ENCODE data around the gene KANK2. TPM values are rescaled to one million over a fixed set of nuclear protein-coding genes. Genes with fewer than 3 reads are reported as not detected.
A peak's percentile ranks its signal among the peaks of the same experiment; 100 is the strongest.

KANK2 gene
- total and polyA plus RNA-seq, 10 of the 15 experiments (the other 5 are each of a cell fraction or from before 2014, with no cell fraction given) = 4.9 to 33.0 (median 21.0) TPM

DNA sequence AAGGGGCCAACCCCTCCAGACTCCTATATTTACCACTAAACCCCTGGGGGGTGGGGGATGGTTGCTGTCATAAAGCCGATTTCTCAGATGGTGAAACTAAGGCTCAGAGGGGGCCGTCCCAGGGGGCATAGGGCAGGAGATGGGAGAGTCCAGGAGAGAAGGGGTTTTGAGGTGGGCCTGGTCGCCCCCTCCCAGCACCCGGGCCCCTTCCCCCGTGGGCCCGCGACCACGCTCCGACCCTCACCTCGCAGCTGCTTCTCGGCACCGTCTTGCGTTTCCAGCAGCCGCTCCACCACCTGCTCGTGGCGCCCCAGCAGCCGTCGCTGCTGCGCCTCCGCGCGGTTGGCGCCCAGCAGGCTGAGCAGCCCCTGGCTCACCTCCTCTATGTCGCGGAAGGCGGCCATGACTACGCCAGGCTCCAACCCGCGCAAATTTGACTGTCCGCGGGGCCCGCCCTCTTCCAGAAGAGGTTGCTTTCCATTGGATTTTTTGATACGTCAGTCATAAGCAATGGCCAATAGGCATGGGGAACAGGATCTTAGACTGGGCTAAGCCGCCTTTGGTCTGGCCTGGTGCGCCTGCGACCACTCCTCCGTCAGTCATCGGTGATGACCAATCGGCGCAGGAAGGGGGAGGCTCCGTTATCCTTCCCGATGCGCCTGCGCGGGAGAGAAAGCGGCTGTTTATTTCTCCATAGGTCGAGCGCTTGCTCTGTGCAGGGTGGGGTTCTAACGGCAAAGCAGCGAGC, 41.8 kb downstream of the KANK2 start, which contains the start of gene SPC24:
Gene SPC24 (minus strand): TSS at position 410 of the 748 bp plus-strand sequence. CDS start 6 bp downstream, at position 404.
- intact Hi-C loops (cut with micrococcal nuclease; ENCODE audit: unreplicated experiment) = loop anchor here (2.0 kb wide), 1 partner anchor 41 kb away; the partner anchor contains the start of gene KANK2
- Histone ChIP-seq H3K27me3 (replicated peaks in 1 of 2; ENCODE audit: control insufficient read depth in 2 of 2, insufficient read depth in 2 of 2, low read length in 1 of 2) (no peaks in the 10 kb centered on the region), H3K27ac (ENCODE audit: control insufficient read depth, insufficient read depth) (peak within 1 kb of the TSS; percentile 91), H3K4me3 (peak within 1 kb of the TSS; percentile 95), H3K9ac (ENCODE audit: control insufficient read depth, insufficient read depth, low read length) (peak within 1 kb of the TSS; percentile 96), H3K36me3 (ENCODE audit: control insufficient read depth in 2 of 2, insufficient read depth in 2 of 2, low read length in 1 of 2) (no peaks in the 10 kb centered on the region), H3K79me2 (ENCODE audit: control insufficient read depth, insufficient read depth, low read length) (peaks cover 26% of the 10 kb centered on the region), H3K4me1 (ENCODE audit: control insufficient read depth, insufficient read depth, low read length) (no peaks in the 10 kb centered on the region; the same call in 1 of the 2 replicates), H3K9me3 (replicated peaks; ENCODE audit: control insufficient read depth, insufficient read depth, low read length) (no peaks in the 10 kb centered on the region; the same call in 2 of the 3 replicates), H2AFZ (ENCODE audit: control insufficient read depth, low read depth, low read length) (peak within 1 kb of the TSS; percentile 99), H3K4me2 (ENCODE audit: control insufficient read depth, insufficient read depth) (peak within 1 kb of the TSS; percentile 87), H4K20me1 (ENCODE audit: control insufficient read depth, insufficient read depth) (no peaks in the 10 kb centered on the region)
- peak; percentile 98 for FAIRE-seq
- peak; percentile 94 for DNase-seq (ENCODE audit: low read depth, low spot score)
- BruUV-seq (replicated peaks) = no TSS peak
- POLR2A ChIA-PET = interaction anchor here (0.7 to 1.8 kb wide), 7 partner anchors 9 to 327 kb away, joined by 3 to 8 read pairs (median 4); partner anchors contain the start of genes LDLR and RAB3D
- RAD21 ChIA-PET (ENCODE audit: unreplicated experiment) = interaction anchor here (0.8 to 1.2 kb wide), 3 partner anchors 17 to 120 kb away, joined by 3 read pairs; no protein-coding TSS in a partner anchor
- WGBS (ENCODE audit: insufficient coverage, insufficient replicate concordance, low lambda C conversion rate, missing lambda C conversion rate) = under 1% methylated on average over 37 of the region's 50 CpGs
- SMC1A ChIA-PET (ENCODE audit: uncharacterized antibody, unreplicated experiment) = interaction anchor here (0.6 to 2.4 kb wide), 7 partner anchors 10 to 219 kb away, joined by 3 to 7 read pairs (median 3); partner anchors contain the start of gene KANK2
- CTCF ChIA-PET = interaction anchor here (1.0 to 2.9 kb wide), 5 partner anchors 30 to 283 kb away, joined by 3 to 14 read pairs (median 4); no protein-coding TSS in a partner anchor
- peak; percentile 99 for ATAC-seq
- in situ Hi-C loops (cut with MboI) = no loop called here
- TF ChIP-seq CREM (IDR thresholded peaks at IDR 0.05; ENCODE audit: low read depth) (0 out of 2 replicates have a peak, but pooled peaks have one; percentile 37), SMAD5 (IDR thresholded peaks at IDR 0.05; ENCODE audit: low read depth) (0 out of 2 replicates have a peak, but pooled peaks have one; percentile 35), CHD2 (IDR thresholded peaks at IDR 0.05; ENCODE audit: borderline replicate concordance, low read depth, low read length) (peak; percentile 95), RB1 (IDR thresholded peaks at IDR 0.05; ENCODE audit: borderline replicate concordance) (peak; percentile 74; the same call in 1 of the 2 replicates), FOXK2 (IDR thresholded peaks at IDR 0.05) (peak; percentile 80), BRCA1 (IDR thresholded peaks at IDR 0.05; ENCODE audit: low read depth, low read length) (no peak), LARP7 (IDR thresholded peaks at IDR 0.05) (peak; percentile 44; the same call in 1 of the 2 replicates)
- TF ChIP-seq, protein P1, sequence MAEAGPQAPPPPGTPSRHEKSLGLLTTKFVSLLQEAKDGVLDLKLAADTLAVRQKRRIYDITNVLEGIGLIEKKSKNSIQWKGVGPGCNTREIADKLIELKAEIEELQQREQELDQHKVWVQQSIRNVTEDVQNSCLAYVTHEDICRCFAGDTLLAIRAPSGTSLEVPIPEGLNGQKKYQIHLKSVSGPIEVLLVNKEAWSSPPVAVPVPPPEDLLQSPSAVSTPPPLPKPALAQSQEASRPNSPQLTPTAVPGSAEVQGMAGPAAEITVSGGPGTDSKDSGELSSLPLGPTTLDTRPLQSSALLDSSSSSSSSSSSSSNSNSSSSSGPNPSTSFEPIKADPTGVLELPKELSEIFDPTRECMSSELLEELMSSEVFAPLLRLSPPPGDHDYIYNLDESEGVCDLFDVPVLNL (IDR thresholded peaks at IDR 0.05; ENCODE audit: low read depth, low read length) = peak; percentile 98
- TF ChIP-seq, protein P2, sequence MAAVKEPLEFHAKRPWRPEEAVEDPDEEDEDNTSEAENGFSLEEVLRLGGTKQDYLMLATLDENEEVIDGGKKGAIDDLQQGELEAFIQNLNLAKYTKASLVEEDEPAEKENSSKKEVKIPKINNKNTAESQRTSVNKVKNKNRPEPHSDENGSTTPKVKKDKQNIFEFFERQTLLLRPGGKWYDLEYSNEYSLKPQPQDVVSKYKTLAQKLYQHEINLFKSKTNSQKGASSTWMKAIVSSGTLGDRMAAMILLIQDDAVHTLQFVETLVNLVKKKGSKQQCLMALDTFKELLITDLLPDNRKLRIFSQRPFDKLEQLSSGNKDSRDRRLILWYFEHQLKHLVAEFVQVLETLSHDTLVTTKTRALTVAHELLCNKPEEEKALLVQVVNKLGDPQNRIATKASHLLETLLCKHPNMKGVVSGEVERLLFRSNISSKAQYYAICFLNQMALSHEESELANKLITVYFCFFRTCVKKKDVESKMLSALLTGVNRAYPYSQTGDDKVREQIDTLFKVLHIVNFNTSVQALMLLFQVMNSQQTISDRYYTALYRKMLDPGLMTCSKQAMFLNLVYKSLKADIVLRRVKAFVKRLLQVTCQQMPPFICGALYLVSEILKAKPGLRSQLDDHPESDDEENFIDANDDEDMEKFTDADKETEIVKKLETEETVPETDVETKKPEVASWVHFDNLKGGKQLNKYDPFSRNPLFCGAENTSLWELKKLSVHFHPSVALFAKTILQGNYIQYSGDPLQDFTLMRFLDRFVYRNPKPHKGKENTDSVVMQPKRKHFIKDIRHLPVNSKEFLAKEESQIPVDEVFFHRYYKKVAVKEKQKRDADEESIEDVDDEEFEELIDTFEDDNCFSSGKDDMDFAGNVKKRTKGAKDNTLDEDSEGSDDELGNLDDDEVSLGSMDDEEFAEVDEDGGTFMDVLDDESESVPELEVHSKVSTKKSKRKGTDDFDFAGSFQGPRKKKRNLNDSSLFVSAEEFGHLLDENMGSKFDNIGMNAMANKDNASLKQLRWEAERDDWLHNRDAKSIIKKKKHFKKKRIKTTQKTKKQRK (IDR thresholded peaks at IDR 0.05; ENCODE audit: low read depth, low read length) = peak; percentile 72; the same call in 1 of the 2 replicates
- TF ChIP-seq, protein P3, sequence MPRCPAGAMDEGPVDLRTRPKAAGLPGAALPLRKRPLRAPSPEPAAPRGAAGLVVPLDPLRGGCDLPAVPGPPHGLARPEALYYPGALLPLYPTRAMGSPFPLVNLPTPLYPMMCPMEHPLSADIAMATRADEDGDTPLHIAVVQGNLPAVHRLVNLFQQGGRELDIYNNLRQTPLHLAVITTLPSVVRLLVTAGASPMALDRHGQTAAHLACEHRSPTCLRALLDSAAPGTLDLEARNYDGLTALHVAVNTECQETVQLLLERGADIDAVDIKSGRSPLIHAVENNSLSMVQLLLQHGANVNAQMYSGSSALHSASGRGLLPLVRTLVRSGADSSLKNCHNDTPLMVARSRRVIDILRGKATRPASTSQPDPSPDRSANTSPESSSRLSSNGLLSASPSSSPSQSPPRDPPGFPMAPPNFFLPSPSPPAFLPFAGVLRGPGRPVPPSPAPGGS (IDR thresholded peaks at IDR 0.05; ENCODE audit: borderline replicate concordance, insufficient read depth, low read depth, low read length, poor library complexity, severe bottlenecking) = no peak
- TF ChIP-seq, protein P4, sequence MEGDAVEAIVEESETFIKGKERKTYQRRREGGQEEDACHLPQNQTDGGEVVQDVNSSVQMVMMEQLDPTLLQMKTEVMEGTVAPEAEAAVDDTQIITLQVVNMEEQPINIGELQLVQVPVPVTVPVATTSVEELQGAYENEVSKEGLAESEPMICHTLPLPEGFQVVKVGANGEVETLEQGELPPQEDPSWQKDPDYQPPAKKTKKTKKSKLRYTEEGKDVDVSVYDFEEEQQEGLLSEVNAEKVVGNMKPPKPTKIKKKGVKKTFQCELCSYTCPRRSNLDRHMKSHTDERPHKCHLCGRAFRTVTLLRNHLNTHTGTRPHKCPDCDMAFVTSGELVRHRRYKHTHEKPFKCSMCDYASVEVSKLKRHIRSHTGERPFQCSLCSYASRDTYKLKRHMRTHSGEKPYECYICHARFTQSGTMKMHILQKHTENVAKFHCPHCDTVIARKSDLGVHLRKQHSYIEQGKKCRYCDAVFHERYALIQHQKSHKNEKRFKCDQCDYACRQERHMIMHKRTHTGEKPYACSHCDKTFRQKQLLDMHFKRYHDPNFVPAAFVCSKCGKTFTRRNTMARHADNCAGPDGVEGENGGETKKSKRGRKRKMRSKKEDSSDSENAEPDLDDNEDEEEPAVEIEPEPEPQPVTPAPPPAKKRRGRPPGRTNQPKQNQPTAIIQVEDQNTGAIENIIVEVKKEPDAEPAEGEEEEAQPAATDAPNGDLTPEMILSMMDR (IDR thresholded peaks at IDR 0.05 in 2 of 3, conservative IDR thresholded peaks at IDR 0.05 in 1 of 3; ENCODE audit: control insufficient read depth in 2 of 3, extremely low read depth in 1 of 3, insufficient read depth in 1 of 3, low read depth in 3 of 3, low read length in 3 of 3) = 0 out of 6 replicates have a peak, but pooled peaks of 1 of the 3 experiments have one; percentile 3
- TF ChIP-seq, protein P5, sequence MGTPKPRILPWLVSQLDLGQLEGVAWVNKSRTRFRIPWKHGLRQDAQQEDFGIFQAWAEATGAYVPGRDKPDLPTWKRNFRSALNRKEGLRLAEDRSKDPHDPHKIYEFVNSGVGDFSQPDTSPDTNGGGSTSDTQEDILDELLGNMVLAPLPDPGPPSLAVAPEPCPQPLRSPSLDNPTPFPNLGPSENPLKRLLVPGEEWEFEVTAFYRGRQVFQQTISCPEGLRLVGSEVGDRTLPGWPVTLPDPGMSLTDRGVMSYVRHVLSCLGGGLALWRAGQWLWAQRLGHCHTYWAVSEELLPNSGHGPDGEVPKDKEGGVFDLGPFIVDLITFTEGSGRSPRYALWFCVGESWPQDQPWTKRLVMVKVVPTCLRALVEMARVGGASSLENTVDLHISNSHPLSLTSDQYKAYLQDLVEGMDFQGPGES (IDR thresholded peaks at IDR 0.05) = peak; percentile 93

Data from GM12878 (cell line).